HepG2 (cell line): ENCODE results near the gene APBB2. TPM values are rescaled to one million over a fixed set of nuclear protein-coding genes. Genes with fewer than 3 reads are reported as not detected.

Source experiments
- ATAC-seq: fragments of 200-7000 bp; cut with Tn5 transposase; 3 replicates; pipeline ENCODE4 v1.9.1; 2020; ENCODE audit warnings: mild to moderate bottlenecking, moderate library complexity
- BruUV-seq: library from RNA; stranded (reverse); fragments of 400-500 nt; replicated peaks from 2 replicates; lab custom pipeline; 2021; lab: Mats Ljungman, UMichigan
- CTCF ChIA-PET: fragments of 300-600 bp; formaldehyde crosslinking; extraction: SDS; loops from one replicate; lab custom pipeline; 2021; ENCODE audit warnings: low total read pairs, inconsistent platforms, low intra/inter-chr PET ratio; lab: Yijun Ruan, JAX
- POLR2A ChIA-PET: fragments of 350-600 bp; sonication (Branson Sonifier 250); formaldehyde crosslinking; loops from one replicate; lab custom pipeline; 2020; ENCODE audit warnings: antibody characterized with exemption, inconsistent platforms; lab: Yijun Ruan, JAX
- DNase-seq: peaks from one replicate; pipeline ENCODE4 v3.0.0-alpha.2; 2015; ENCODE audit warnings: low spot score
- FAIRE-seq: peaks from 3 replicates; lab custom pipeline; 2011; peaks lifted over from hg19 to GRCh38; lab: Jason Lieb, UNC
- H2AFZ ChIP-seq: one replicate; pipeline ENCODE4 v1.6.1; 2011; ENCODE audit warnings: low read length, inconsistent platforms
- H3K27ac ChIP-seq: fragments of 300-600 bp; 3 replicates; pipeline ENCODE4 v1.8.0; 2011; ENCODE audit warnings: mixed run types, mild to moderate bottlenecking, mixed read lengths, low read length, inconsistent platforms; ENCODE audit not compliant: insufficient read depth; ENCODE audit errors: extremely low read length
- H3K27me3 ChIP-seq, 2 experiments: fragments of 200-600 bp in 1 of 2; 2 replicates in 1 of 2; 3 replicates in 1 of 2; pipeline versions ENCODE4 v1.6.0 to v1.8.0; 2011; ENCODE audit warnings: low read length in 2 of 2, mild to moderate bottlenecking in 2 of 2, moderate library complexity in 2 of 2, inconsistent platforms in 1 of 2; ENCODE audit not compliant: insufficient read depth in 2 of 2, control insufficient read depth in 1 of 2
- H3K36me3 ChIP-seq, 2 experiments: fragments of 200-600 bp in 1 of 2; replicated peaks in 1 of 2; 2 replicates in 1 of 2; 3 replicates in 1 of 2; pipeline versions ENCODE4 v1.5.1 to v1.8.0; 2011; ENCODE audit warnings: low read length in 2 of 2, inconsistent platforms in 1 of 2; ENCODE audit not compliant: insufficient read depth in 2 of 2, control insufficient read depth in 1 of 2
- H3K4me1 ChIP-seq: 2 replicates; pipeline ENCODE4 v1.5.1; 2012; ENCODE audit warnings: low read length, inconsistent platforms; ENCODE audit not compliant: insufficient read depth
- H3K4me2 ChIP-seq: 2 replicates; pipeline ENCODE4 v1.6.0; 2011; ENCODE audit warnings: low read depth, low read length, inconsistent platforms
- H3K4me3 ChIP-seq, 3 experiments: fragments of 200-600 bp in 1 of 3; sonication (generic), shearing (Covaris generic) in 1 of 3; replicated peaks in 1 of 3; 2 replicates each; pipeline ENCODE4 v1.5.1; 2011 to 2016; ENCODE audit warnings: low read length in 3 of 3, inconsistent platforms in 2 of 3, low read depth in 2 of 3, mild to moderate bottlenecking in 2 of 3, control low read depth in 1 of 3, mixed read lengths in 1 of 3; ENCODE audit not compliant: insufficient read depth in 1 of 3
- H3K79me2 ChIP-seq: one replicate; pipeline ENCODE4 v1.6.1; 2011; ENCODE audit warnings: low read length, inconsistent platforms; ENCODE audit not compliant: insufficient read depth
- H3K9ac ChIP-seq: 2 replicates; pipeline ENCODE4 v1.6.0; 2011; ENCODE audit warnings: mild to moderate bottlenecking, low read depth, low read length, inconsistent platforms; ENCODE audit not compliant: insufficient read depth
- H3K9me3 ChIP-seq: 2 replicates; pipeline ENCODE4 v1.5.1; 2012; ENCODE audit warnings: mild to moderate bottlenecking, low read length
- H4K20me1 ChIP-seq: 2 replicates; pipeline ENCODE4 v1.6.0; 2011; ENCODE audit warnings: inconsistent platforms, mild to moderate bottlenecking, low read length, moderate library complexity; ENCODE audit not compliant: insufficient read depth
- NFATC3 ChIP-seq: sonication (generic); formaldehyde crosslinking; IDR thresholded peaks from 2 replicates; pipeline ENCODE4 v1.5.1; 2020; ENCODE audit warnings: mild to moderate bottlenecking, missing genetic modification reagents
- ZBTB42 ChIP-seq: sonication (generic); formaldehyde crosslinking; IDR thresholded peaks from 2 replicates; pipeline ENCODE4 v1.5.0; 2020; ENCODE audit warnings: mild to moderate bottlenecking, missing genetic modification reagents
- ZHX2 ChIP-seq, 2 experiments: sonication (generic) in 1 of 2; formaldehyde crosslinking in 1 of 2; IDR thresholded peaks; 2 replicates each; pipeline versions ENCODE4 v1.6.1 to v1.9.0; 2014 to 2022; ENCODE audit warnings: antibody characterized with exemption in 1 of 2, borderline replicate concordance in 1 of 2, inconsistent platforms in 1 of 2, low read depth in 1 of 2, missing genetic modification reagents in 1 of 2
- ZMYM2 ChIP-seq: sonication (generic); formaldehyde crosslinking; IDR thresholded peaks from 2 replicates; pipeline ENCODE4 v1.8.0; 2022; ENCODE audit warnings: mild to moderate bottlenecking, missing genetic modification reagents
- ZNF124 ChIP-seq: sonication (generic); formaldehyde crosslinking; IDR thresholded peaks from 2 replicates; pipeline ENCODE4 v1.4.0; 2020; ENCODE audit warnings: missing genetic modification reagents
- ZNF251 ChIP-seq: sonication (generic); formaldehyde crosslinking; IDR thresholded peaks from 2 replicates; pipeline ENCODE4 v1.9.0; 2021; ENCODE audit warnings: mild to moderate bottlenecking, missing genetic modification reagents
- ZNF441 ChIP-seq: sonication (generic); formaldehyde crosslinking; IDR thresholded peaks from 2 replicates; pipeline ENCODE4 v1.7.0; 2021; ENCODE audit warnings: missing genetic modification reagents, borderline replicate concordance
- ZNF580 ChIP-seq: IDR thresholded peaks from 2 replicates; pipeline ENCODE4 v1.6.1; 2016; ENCODE audit warnings: low read depth, borderline replicate concordance
- ZNF768 ChIP-seq: sonication (generic); formaldehyde crosslinking; IDR thresholded peaks from 2 replicates; pipeline ENCODE4 v1.4.0; 2020; ENCODE audit warnings: missing genetic modification reagents
- ZNF780A ChIP-seq: sonication (generic); formaldehyde crosslinking; IDR thresholded peaks from 2 replicates; pipeline ENCODE4 v1.8.0; 2022; ENCODE audit warnings: mild to moderate bottlenecking, missing genetic modification reagents, moderate library complexity
- WGBS: methylation state at CpG from one replicate; pipeline ENCODE4 v1.1.6; 2017; ENCODE audit warnings: low lambda C conversion rate; 5-methylcytosine and 5-hydroxymethylcytosine counted together
- in situ Hi-C: cut with HindIII; loops from 2 replicates; pipeline ENCODE4 v1.10.0; 2017; ENCODE audit warnings: low pct_unique_long_range_greater_than_20kb; ENCODE audit not compliant: extremely low pct_ligation_motif_present
- intact Hi-C: fragments of 100-400 bp; cut with micrococcal nuclease; formaldehyde crosslinking; loops from one replicate; pipeline ENCODE4 v1.10.0; 2022; ENCODE audit not compliant: unreplicated experiment
- polyA plus RNA-seq, 8 experiments: library from polyadenylated mRNA; depleted of rRNA in 3 of 8; stranded (reverse) in 7 of 8; unstranded in 1 of 8; fragments of >200 nt; fragmentation: Illumina TruSeq in 4 of 8; extraction: Trizol in 4 of 8; gene quantifications; 2 replicates each; pipeline versions ENCODE4 v1.2.1 to v1.2.3, GENCODE V29; 2011 to 2016; ENCODE audit warnings: low read depth in 4 of 8, missing spikeins in 1 of 8, mixed read lengths in 1 of 8; ENCODE audit not compliant: insufficient read depth in 1 of 8
- total RNA-seq, 5 experiments: library from RNA; depleted of rRNA; stranded (reverse); fragments of >200 nt; fragmentation: Illumina TruSeq; extraction: Trizol; gene quantifications; 2 replicates each; pipeline ENCODE4 v1.2.3, GENCODE V29; 2016; ENCODE audit warnings: low read depth in 1 of 5

Gene APBB2
- total and polyA plus RNA-seq, 2 of the 13 experiments (the other 11 are each of a cell fraction or from before 2014, with no cell fraction given): 11.7 to 17.0 TPM

- in situ Hi-C loops: no loop called here
- POLR2A ChIA-PET: no interaction called here
- CTCF ChIA-PET: no interaction called here
Observed at GRCh38 chr4:40938337-40938736, 276.0 kb downstream of the APBB2 start.

More at GRCh38 chr4:40938337-40938736, 276.0 kb downstream of the APBB2 start:
- Histone ChIP-seq H3K4me1 (peaks cover 8% of the 10 kb centered on the region), H3K9me3 (no peaks in the 10 kb centered on the region), H3K9ac (no peak overlapping the region), H4K20me1 (no peaks in the 10 kb centered on the region), H3K27me3 (no peaks in the 10 kb centered on the region), H3K27ac (no peak overlapping the region), H3K79me2 (no peaks in the 10 kb centered on the region), H3K4me3 (no peak overlapping the region), H3K36me3 (peaks cover 4 to 26% of the 10 kb centered on the region in 2 experiments; a peak in 4 of 5 replicates), H2AFZ (no peak overlapping the region)
- FAIRE-seq (no peak), DNase-seq (no peak), ATAC-seq (no peak)
- BruUV-seq: no TSS peak
- intact Hi-C loops: no loop called here
- 96% methylated on average over 5 of the region's 5 CpGs for WGBS
- no peak for TF ChIP-seq ZNF124
- TF ChIP-seq ZNF580 (CRISPR knock-in tag): no peak
- no peak for TF ChIP-seq ZNF251
- no peak for TF ChIP-seq ZBTB42 (CRISPR knock-in tag)
- TF ChIP-seq ZMYM2 (CRISPR knock-in tag): no peak
- TF ChIP-seq ZNF768 (CRISPR knock-in tag): no peak
- no peak for TF ChIP-seq ZHX2 (IDR thresholded peaks at IDR 0.05; ENCODE audit: low read depth)
- TF ChIP-seq ZHX2 (CRISPR knock-in tag; IDR thresholded peaks at IDR 0.05; ENCODE audit: borderline replicate concordance): no peak
- no peak for TF ChIP-seq ZNF441 (CRISPR knock-in tag)
- TF ChIP-seq ZNF780A (CRISPR knock-in tag): no peak
- no peak for TF ChIP-seq NFATC3 (CRISPR knock-in tag)
- TF ChIP-seq, all 625 proteins: peak for 0
- no peak overlapping the region for H3K4me2 ChIP-seq
